Effector CD8-positive, alpha-beta T cell (primary cell): Measurements from ENCODE around the gene BRD7.

Source experiments
- DNase-seq: peaks from one replicate; lab custom pipeline; 2025; lab: John Stamatoyannopoulos, UW
- total RNA-seq, 4 experiments: gene quantifications; one replicate each; lab custom pipeline; 2026; lab: John Stamatoyannopoulos, UW

The BRD7 gene
- 121 to 160 (median 128) reads per million in 4 experiments for total RNA-seq

- DNase-seq = peak; percentile 62
Measured at GRCh38 chr16:50368410-50369132, at the start of gene BRD7. Gene BRD7 (minus strand): TSS chr16:50368988. CDS start chr16:50368774, 214 bp downstream.

DNA sequence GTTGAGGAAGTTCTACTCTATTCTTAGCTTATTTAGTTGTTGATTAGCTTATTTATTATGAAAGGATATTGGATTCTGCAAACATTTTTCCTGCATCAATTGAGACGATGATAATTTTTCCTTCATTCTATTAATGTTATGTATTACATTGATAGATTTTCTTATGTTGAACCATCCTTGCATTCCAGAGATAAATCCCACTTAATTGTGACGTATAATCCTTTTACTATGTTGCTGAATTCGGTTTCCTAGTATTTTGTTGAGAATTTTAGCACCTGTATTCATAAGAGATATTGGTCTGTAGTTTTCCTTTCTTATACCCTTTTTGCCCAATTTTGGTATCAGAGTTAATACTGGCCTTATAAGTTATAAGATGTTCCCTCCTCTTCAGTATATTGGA lies 47.6 kb upstream of the BRD7 start:
- DNase-seq = no peak

DNA sequence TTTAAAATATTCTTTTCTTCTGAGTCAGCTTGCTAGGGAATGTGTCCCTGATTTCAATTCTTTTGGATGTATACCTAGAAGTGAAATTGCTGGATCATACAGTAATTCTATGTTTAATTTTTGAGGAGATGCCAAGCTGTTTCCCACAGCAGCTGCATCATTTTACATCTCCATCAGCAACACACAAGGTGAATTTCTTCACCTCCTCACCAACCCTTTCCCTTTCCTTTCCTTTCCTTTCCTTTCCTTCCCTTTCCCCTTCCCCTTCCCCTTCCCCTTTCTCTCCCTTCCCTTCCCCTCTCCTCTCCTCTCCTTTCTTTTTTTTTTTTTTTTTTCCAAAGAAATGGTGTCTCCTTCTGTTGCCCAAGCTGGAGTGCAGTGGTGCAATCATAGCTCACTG lies 45.4 kb upstream of the BRD7 start:
- no peak for DNase-seq

DNA sequence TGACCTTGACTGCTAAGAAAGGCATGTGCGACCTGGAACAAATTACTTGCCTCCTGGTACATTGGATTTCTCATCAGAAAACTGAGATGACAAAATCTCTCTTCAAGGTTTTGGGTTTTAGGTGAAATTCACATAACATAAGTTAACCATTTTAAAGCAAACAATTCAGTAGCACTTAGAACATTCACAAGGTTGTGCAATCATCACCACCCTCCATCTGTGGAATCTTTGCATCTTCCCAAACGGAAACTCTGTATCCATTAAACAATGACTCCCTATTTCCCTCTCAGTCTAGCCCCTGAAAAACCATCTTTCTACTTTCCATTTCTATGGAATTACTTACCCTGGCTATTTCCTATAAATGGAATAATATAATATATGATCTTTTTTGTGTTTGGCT lies 42.2 kb upstream of the BRD7 start:
- no peak for DNase-seq

DNA sequence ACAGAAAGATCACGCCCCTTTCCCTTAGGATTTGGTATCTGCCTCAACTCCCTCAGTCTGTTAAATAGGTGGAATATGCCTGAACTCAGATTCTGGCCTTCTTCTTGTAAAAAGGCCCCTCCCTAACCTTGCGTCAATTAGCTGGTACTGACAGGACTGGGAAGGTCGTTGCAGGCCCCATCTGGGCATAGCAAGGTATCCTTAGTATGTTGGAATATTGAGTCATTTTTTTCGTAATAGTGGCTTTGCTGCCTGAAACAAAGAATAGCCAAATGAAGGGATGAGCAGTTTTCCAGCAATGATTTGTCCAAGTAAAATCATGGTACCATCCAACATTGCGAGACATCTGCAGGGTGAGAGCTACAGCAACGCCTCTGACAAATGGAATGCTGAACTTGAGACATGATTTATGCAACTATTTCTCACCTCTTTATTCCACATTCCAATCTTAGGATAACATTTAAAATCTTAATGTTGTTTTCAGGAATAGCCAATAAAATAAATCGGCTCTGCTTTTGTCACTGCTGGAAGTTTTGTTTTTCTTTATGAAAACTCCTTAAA lies 39.3 kb upstream of the BRD7 start:
- DNase-seq = no peak

DNA sequence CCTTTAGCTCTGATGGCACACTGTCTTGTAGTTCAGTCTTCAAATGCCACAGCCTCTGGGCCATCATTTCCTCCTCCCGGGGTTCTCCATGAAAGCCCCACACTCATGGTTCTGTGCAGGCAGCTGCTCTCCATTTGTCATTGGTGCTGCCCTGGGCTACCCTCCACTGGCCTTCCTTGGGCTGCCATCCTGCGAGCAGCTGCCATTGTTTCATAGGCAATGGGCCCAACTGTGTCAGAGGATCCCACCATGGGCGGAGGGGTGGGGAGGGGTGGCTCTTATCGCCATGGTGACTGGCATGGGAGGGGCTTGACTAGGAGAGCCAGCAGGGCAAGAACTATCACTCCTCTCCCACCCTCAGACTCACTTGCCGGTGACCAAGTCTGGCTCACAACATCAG lies 38.6 kb upstream of the BRD7 start:
- no peak for DNase-seq

DNA sequence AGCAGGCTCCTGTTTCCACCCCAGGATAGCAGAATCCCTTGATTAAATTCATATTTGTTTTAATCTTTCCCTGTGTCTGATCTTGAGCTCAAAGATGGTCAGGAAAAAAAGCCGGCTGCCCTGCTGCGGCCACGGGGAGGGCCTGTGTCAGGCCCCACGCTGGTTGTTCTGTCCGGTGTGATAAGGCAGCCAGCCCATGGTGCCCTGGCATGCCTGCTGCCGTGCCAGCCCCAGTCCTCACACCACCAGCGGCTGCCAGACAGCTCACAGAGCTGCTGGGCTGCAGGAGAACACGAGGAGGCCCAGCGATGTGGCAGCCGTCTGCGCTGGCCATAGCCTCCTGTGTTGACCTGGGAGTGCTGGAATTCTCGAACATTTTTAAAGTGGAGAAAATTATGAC lies 34.7 kb upstream of the BRD7 start:
- DNase-seq = no peak

GRCh38 chr16:50402298-50402895 lies 33.6 kb upstream of the BRD7 start:
- no peak for DNase-seq

GRCh38 chr16:50401355-50401754 lies 32.6 kb upstream of the BRD7 start:
- no peak for DNase-seq

DNA sequence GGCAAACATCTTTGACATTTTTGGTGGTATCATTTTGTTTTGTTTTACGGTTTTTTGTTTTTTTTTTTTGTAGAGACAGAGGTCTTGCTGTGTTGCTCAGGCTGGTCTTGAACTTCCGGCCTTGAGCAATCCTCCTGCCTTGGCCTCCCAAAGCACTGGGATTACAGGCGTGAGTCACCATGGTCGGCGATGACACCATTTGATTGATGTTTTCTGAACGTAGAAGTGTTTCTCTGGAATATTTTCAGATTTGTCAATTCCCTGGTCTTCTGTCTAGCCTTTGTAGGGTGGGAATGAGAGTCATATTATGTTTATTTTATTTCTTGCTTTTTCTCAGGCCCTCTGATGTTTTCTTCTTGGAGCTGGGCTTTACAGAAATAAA lies 32.2 kb upstream of the BRD7 start:
- no peak for DNase-seq

DNA sequence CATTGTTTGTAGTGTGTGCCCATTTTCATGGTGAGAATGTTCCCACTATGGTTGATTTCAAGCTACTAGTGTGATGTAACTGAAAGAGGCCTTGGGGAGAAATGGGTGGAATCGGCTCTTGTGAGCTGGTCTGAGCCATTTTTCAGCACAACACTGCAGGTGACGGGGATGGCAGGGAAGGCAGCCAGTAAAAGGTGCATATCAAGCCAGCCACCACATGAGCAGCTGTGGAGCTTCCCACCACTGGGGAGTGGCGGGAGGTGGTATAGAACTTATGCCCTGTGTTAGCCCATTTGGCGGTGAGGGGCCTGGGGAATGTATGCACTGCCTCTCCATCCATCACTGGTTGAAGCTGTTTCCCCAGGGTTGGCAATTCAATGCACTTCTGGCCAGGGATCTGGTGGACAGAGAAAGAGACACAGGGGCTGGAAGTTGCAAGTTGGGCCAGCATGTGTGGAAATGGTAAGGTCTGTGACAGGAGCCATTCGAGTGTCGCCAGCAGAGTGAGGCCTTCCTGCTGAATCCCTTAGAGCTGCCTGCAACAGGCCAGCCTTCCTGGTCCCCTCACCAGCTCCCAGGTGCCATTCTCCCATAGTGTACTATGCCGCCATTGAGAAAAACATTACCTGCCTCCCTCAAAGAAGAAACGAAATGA lies 31.7 kb upstream of the BRD7 start:
- no peak for DNase-seq

- DNase-seq = no peak
Measured at GRCh38 chr16:50399411-50399810, 30.6 kb upstream of the BRD7 start.

- no peak for DNase-seq
Measured at GRCh38 chr16:50398336-50398735, 29.5 kb upstream of the BRD7 start.

GRCh38 chr16:50396761-50397535 lies 28.2 kb upstream of the BRD7 start:
- no peak for DNase-seq

- DNase-seq = no peak
Measured at GRCh38 chr16:50395763-50396710, 27.2 kb upstream of the BRD7 start.

- DNase-seq = no peak
Measured at GRCh38 chr16:50393858-50394802, 25.3 kb upstream of the BRD7 start.

GRCh38 chr16:50393416-50393815 lies 24.6 kb upstream of the BRD7 start:
- DNase-seq = no peak

- no peak for DNase-seq
Measured at GRCh38 chr16:50390914-50391716, 22.3 kb upstream of the BRD7 start.

- DNase-seq = no peak
Measured at GRCh38 chr16:50390371-50390771, 21.6 kb upstream of the BRD7 start.
